GM21390 (cell line): ENCODE measurements around the gene PRTFDC1.
"Not testable (repeated sequence)": the region's sequence is repeated elsewhere in the genome, so short reads cannot be mapped to it uniquely, and the experiment has no call there.

Experiments used
- ATAC-seq: cut with Tn5 transposase; IDR thresholded peaks from one replicate; pipeline ENCODE4 v1.9.1; 2021; ENCODE audit not compliant: unreplicated experiment

Gene PRTFDC1

GRCh38 chr10:24849501-24850299, 102.7 kb downstream of the PRTFDC1 start:
- no peak for ATAC-seq

DNA sequence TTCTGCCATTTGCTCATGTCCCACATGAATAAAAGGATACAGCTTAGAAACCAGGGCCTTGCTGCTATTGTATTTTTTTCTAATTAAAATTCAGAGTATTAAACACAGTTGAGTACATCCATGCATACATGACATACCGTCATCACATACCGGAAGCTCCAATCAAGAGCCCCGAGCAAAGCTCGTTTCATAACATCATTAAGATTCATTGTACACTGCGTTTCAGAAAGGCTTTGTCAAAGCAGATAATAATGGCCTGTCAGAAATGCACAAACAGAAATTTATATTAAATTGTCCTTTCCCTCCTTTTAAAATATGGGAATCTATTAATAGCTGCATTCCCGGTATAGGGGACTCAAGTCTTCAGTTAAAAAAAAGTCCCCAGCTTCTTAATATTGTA, 103.4 kb downstream of the PRTFDC1 start:
- ATAC-seq = no peak

DNA sequence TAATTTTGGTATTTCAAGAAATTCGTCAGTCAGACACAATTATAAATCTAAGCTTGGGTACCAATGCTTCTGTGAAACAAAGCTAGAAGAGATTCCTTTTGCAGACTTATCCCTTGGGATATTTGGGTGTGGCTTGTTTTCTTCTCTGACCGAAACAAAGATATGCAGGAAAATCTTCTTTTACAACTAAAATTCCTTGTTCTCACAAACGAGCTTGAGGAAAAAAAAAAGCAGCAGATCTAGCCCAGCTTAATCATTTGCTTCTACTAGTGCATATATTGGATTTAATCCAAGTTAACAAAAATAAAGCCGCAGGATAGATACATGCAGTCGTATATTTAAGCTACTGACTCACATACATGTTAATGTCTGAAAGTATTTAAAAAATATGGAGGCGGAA, 104.2 kb downstream of the PRTFDC1 start:
- no peak for ATAC-seq

DNA sequence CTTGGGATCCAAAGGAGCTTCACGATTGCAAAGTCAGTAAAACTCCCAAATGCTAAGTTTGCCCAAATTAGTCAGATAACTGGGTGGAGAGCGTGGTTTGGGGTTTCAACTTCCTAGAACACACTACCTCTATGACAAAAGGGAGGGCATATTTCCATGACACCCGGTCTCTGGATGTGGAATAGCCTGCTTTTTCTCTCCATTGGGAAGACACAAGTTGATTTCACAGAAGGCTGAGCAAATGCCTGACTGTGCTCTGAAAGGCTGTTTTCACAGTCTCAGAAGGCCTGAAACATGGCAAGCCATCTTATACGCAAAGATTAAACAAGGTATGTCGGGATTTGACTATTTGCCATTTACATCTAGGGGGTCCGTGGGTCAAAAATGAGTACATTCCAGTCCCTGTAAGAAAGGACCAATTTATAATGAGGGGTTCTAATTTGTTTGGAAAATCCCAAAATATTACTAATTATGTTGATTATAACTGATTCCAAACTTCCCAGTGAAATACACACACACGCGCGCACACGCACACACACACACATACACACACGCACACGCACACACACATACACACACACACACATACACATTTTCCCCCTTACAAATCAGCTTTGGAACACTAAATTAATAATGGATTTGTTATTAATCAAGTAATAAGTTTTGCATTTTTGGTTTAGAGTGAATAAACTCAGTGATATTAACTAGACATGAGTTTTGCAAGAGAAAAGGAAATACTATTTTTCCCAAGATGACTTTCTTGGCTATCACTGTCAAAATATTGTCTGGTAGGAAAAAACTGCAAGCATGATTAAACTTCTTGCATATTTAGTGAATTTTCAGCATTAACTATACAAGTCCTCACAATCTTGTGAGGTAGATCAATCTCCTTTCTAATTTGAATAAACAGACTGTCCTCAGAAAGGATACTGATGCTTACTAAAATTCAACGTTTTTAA, 105.0 kb downstream of the PRTFDC1 start:
- ATAC-seq = no peak

DNA sequence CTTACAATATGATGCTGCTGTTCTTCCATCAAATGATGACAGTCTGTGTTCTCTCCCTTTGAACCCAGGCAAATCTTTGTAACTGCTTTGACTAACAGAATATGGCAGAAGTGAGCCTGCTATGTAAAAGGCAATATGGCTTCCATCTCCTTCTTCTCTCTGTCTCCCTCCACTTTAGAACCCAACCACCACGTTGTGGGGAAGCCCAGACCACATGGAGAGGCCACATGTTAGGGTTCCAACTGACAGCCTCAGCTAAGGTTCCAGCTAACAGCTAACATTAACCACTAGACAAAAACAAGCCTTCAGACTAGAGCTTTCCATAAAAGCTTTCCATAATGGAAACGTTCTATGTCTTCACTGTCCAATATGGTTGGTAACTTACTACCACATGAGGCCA, 107.7 kb downstream of the PRTFDC1 start:
- no peak for ATAC-seq

DNA sequence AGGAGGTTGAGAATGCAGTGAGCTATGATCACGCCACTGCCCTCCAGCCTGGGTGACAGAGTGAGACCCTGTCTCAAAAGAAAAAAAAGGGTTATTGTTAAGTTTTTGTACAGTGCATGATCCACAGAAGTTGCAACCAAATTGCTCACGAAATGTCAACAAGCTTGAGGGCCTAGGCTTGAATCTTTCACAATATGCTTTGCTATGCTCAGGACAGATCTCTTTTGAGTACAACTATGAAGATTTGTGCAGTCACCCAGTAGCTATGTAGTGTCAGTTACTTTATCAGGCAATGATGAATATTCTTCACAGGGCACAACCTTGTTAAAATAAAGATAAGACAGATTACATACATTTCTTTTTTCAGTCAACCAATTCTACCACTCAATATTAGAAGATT, 109.2 kb downstream of the PRTFDC1 start:
- no peak for ATAC-seq

DNA sequence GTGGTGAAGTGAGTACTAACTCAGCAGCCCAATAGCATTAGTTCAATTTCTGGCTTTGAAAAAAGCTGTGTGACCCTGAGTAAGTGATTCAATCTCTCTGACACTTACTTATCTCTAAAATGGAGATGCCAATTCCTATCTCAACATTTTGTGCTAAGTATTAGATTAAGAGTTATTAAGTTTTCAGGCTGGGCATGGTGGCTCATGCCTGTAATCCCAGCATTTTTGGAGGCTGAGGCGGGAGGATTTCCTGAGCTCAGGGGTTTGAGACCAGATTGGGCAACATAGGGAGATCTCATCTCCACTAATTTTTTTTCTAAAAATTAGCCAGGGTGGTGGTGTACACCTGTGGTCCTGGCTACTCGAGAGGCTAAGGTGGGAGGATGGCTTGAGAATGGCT, 109.5 kb downstream of the PRTFDC1 start:
- ATAC-seq = no peak

DNA sequence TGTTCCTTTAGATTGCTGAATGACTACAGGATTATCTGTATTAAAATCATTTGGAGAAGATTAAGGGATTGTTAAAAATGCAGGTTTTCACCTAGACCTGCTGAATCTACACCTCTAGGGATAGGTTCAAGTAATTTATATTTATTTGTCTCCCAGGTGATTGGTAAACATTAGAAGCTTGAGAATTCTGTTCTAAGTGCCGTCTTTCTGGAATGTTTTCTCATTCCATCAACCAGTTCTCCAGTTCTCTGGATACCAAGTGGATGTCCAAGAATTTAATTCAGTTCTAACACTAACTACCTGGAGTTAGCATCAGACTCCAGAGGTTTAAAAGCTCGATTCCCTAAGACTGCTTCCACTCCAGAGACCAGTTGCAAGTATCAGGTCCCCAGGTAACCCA, 110.9 kb downstream of the PRTFDC1 start:
- no peak for ATAC-seq

DNA sequence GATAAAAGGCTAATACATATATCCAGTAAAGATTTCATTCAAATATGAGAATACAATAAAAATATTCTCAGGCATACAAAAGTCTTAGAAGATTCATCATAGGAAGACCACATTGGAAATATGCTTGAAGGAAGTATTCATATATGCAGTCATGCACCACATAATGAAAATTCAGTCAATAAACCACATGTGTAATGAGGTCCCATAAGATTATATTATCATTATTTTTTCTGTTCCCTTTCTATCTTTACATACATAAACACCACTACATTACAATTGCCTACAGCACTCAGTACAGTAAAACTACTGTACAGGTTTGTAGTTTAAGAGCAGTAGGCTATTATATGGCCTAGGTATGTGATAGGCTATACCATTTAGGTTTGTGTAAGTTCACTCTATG, 111.6 kb downstream of the PRTFDC1 start:
- no peak for ATAC-seq

DNA sequence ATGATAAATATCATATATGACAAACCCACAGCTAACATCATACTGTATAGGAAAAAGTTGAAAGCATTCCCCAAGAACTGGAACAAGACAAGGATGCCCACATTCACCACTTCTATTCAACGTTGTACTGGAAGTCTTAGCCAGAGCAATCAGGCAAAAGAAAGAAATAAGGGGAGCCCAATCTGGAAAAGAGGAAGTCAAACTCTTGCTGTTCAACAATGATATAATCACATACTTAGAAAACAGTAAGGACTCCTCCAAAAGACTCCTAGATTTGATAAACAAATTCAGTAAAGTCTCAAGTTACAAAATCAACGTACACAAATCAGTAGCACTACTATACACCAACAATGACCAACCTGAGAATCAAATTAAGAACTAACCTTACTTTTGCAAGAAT, 114.6 kb downstream of the PRTFDC1 start:
- ATAC-seq = not testable (repeated sequence)

DNA sequence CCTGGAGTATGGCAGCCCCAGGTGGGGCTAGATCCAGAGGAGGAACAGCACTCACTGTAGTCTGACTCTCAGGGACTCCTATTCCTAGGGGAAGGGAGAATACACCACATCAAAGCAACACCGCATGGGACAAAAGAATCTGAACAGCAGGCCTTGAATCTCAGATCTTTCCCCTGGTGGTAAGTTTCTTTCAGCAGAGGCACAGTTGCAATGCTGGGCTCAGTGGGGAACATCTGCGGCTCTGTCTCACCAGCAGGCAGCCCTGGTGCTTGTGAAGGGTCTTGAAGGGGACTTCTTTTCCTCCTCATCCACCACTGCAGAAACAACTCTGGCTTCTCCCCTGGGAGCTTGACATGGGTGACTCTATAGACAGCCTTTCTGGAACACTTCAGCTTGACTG, 117.5 kb downstream of the PRTFDC1 start:
- no peak for ATAC-seq

DNA sequence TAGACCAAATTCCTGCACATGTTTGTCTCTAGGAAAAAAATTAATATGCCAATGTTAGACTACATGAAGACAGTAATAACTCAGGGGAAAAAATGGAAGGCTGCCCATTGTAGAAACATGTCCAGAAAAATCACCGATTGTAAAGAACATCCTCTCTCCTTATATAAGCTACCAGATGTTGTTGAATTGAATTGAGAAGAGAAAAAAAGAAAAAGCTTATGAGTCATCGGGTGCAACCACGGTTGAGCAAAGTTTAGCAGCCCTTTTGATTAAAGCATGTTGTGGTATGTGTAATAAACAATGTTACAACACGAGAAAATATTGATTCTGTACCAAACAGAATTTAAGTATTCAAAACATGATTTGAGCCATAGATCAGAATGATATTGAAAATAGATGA, 126.4 kb downstream of the PRTFDC1 start:
- no peak for ATAC-seq

DNA sequence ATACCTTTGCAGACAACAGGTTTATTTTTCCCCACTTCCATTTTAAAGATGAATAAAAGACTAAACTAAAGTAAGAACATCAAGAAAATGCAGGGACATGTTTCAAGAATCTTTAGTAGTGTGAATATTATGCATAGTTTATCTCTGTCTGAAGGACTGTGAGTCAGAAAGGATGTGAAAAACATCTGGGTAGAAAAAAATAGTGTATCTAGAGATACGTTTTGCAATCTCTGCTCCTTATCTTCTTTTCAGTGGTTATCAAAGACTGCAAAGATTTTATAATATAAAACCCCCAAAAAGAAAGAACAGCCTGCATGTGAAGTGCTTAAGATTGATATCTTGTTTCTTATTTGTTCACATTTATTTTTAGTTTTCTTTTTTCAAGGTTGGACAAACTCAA, 126.9 kb downstream of the PRTFDC1 start:
- no peak for ATAC-seq

DNA sequence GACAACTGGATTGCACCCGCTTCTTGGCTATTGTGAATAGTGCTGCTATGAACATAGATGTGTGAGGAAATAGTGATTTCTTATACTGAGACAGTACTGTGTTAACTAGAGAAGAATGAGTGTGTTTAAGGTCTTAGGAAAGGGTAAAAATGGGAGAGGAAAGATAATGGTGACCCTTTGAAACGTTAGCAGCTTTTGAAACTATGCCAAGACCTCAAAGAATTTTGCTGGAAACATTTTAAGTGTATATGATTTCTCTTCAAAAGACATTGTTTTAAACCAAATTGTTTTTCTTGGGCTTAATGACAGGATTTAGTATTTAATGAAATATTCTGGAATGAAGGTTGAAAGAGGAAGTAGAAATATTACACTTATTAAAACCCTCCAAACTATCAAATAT, 127.9 kb downstream of the PRTFDC1 start:
- ATAC-seq = no peak

DNA sequence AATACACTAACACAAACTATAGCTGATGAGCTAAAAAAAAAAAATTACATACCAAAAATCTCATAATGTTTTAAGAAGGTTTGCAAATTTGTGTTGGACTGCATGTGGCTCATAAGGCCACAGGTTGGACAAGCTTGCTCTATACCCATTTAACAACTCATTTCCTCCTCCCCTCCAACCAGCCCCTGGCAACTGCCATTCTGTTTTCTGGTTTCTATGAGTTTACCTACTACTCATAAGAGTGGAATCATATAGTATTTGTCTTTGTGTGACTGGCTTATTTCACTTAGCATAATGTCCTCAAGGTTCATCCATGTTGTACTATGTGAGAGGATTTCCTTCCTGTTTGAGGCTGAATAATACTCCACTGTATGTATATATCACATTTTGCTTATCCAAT, 128.3 kb downstream of the PRTFDC1 start:
- no peak for ATAC-seq

- ATAC-seq = peak; percentile 73
These were observed 129.8 kb downstream of the PRTFDC1 start for GRCh38 chr10:24822590-24822989.

DNA sequence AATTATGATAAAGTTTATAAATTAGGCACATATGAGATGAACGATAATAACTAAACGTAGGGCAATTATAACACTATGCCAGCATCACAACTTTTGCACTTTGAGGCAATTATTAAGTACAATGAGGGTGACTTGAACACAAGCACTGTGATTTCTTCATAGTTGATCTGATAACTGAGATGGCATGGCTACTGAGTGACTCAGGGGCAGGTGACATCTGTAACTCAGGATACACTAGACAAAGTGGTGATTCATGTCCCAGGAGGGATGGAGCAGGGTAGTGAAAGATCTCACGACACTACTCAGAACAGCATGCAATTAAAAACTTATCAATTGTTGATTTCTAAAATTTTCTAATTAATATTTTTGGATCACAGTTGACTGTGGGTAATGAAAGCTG, 130.4 kb downstream of the PRTFDC1 start:
- ATAC-seq = no peak

DNA sequence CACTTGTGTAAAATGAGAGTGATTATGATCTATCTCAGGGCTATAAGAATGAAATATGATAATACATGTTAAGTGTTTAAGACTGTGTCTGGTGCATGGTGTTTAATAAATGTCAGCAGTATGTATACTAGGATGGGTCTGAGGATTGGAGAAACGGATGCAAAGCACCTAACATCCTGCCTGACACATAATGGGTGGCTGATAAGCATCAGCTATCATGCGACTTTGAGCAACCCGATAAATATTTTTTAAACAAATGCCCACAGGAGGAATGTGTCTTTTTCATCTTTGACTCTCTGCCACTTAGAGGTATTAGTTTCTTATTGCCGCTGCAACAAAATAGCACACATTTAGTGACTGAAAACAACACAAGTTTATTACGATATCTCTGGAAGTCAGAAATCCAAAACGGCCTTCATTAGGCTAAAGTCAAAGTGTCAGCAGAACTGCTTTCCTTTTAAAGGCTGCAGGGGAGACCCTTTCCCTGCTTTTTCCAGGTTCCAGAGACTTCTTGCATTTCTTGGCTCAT, 135.5 kb downstream of the PRTFDC1 start:
- no peak for ATAC-seq

GRCh38 chr10:24814568-24815313, 137.7 kb downstream of the PRTFDC1 start:
- no peak for ATAC-seq

- no peak for ATAC-seq
These were observed 138.6 kb downstream of the PRTFDC1 start for GRCh38 chr10:24813856-24814255.

- ATAC-seq = no peak
These were observed 146.1 kb downstream of the PRTFDC1 start for GRCh38 chr10:24806262-24806661.
